ENCODE measurements around the gene BCR. TPM values are rescaled to one million over a fixed set of nuclear protein-coding genes. Genes with fewer than 3 reads are reported as not detected.

BCR gene
- total RNA-seq, 1 experiment from 2014 or later = 77.0 TPM

- H3K23ac ChIP-seq (ENCODE audit: insufficient read length, low read depth, low read length) = no peak overlapping the region
- no peak overlapping the region for H3K14ac ChIP-seq (ENCODE audit: insufficient read depth, low read length)
- no peak overlapping the region for H3K27ac ChIP-seq (ENCODE audit: insufficient read length, low read depth, low read length)
- H3K18ac ChIP-seq (ENCODE audit: insufficient read length, low read depth, low read length) = no peak overlapping the region
- H3T11ph ChIP-seq (ENCODE audit: low read length) = no peak overlapping the region
- H3K4me1 Mint-ChIP-seq = peaks cover 21 to 23% of the 10 kb centered on the region in 2 experiments
- H3K23me2 ChIP-seq (ENCODE audit: insufficient read length, low read depth, low read length, poor library complexity, severe bottlenecking) = no peaks in the 10 kb centered on the region
- no peaks in the 10 kb centered on the region for H3K27me3 Mint-ChIP-seq (ENCODE audit: low read depth)
- no peak for TF ChIP-seq CTCF (conservative IDR thresholded peaks at IDR 0.05)
- no peaks in the 10 kb centered on the region for H3K79me2 ChIP-seq (ENCODE audit: insufficient read depth, low read length)
- H3K27ac Mint-ChIP-seq = no peak overlapping the region
- no peak for DNase-seq
- H3K9me3 ChIP-seq (ENCODE audit: control insufficient read depth, low read depth, low read length) = no peaks in the 10 kb centered on the region
- H3K4ac ChIP-seq (ENCODE audit: low read depth, low read length) = no peak overlapping the region
- no peak overlapping the region for H3K9ac ChIP-seq (ENCODE audit: extremely low read depth, insufficient read length, low read length)
- no peak overlapping the region for H3K56ac ChIP-seq (ENCODE audit: insufficient read length, low read depth, low read length)
- no peak overlapping the region for H4K5ac ChIP-seq (ENCODE audit: insufficient read length, low read depth, low read length)
- H2AK5ac ChIP-seq (ENCODE audit: insufficient read length, low read length) = no peak overlapping the region
- no peak overlapping the region for H4K8ac ChIP-seq (replicated peaks; ENCODE audit: insufficient read length, low read depth, low read length)
- H2BK20ac ChIP-seq (ENCODE audit: low read depth, low read length, poor library complexity, severe bottlenecking) = no peak overlapping the region
- no peak overlapping the region for H2AFZ ChIP-seq (ENCODE audit: low read length)
- H3K4me3 Mint-ChIP-seq = no peak overlapping the region; a peak in 1 of 5 replicates
- WGBS (ENCODE audit: extremely low coverage, insufficient read length, low lambda C conversion rate) = no CpG with 5 or more reads among the region's 10 CpGs
- no peak overlapping the region for H2BK5ac ChIP-seq (ENCODE audit: insufficient read length, low read length)
- no peak overlapping the region for H2BK120ac ChIP-seq (ENCODE audit: low read depth, low read length, poor library complexity, severe bottlenecking)
- peaks cover 27 to 77% (median 67%) of the 10 kb centered on the region in 3 experiments for H3K36me3 Mint-ChIP-seq (ENCODE audit: insufficient read depth in 1 of 3, low read depth in 3 of 3)
- no peaks in the 10 kb centered on the region for H3K9me3 Mint-ChIP-seq
- H3K79me1 ChIP-seq (ENCODE audit: insufficient read depth, low read depth, low read length, poor library complexity, severe bottlenecking) = no peaks in the 10 kb centered on the region
- peaks cover 8% of the 10 kb centered on the region; the same call in 1 of the 2 replicates for H3K4me1 ChIP-seq (ENCODE audit: insufficient read depth, low read length)
- no peak overlapping the region for H3K4me2 ChIP-seq (ENCODE audit: insufficient read depth, insufficient read length, low read length)
- H2BK12ac ChIP-seq (ENCODE audit: insufficient read length, low read depth, low read length) = no peak overlapping the region
- H4K91ac ChIP-seq (ENCODE audit: insufficient read length, low read depth, low read length) = no peak overlapping the region
- H4K20me1 ChIP-seq (ENCODE audit: control insufficient read depth, insufficient read depth, insufficient read length) = no peaks in the 10 kb centered on the region
- H3K27me3 ChIP-seq (ENCODE audit: insufficient read depth, low read length) = no peaks in the 10 kb centered on the region
- no peak overlapping the region for H2BK15ac ChIP-seq (ENCODE audit: low read depth, low read length)
Observed at GRCh38 chr22:23273445-23274145, 93.3 kb downstream of the BCR start.
